NCI-H1105 treated with DMSO at 0.1 percent for 48 hours (cell line): Measurements from ENCODE around the gene PDE1C.
"Not testable (repeated sequence)": the region's sequence is repeated elsewhere in the genome, so short reads cannot be mapped to it uniquely, and the experiment has no call there.

ENCODE experiments used
- DNase-seq: peaks from one replicate; lab custom pipeline; 2025; lab: John Stamatoyannopoulos, UW

The PDE1C gene

DNA sequence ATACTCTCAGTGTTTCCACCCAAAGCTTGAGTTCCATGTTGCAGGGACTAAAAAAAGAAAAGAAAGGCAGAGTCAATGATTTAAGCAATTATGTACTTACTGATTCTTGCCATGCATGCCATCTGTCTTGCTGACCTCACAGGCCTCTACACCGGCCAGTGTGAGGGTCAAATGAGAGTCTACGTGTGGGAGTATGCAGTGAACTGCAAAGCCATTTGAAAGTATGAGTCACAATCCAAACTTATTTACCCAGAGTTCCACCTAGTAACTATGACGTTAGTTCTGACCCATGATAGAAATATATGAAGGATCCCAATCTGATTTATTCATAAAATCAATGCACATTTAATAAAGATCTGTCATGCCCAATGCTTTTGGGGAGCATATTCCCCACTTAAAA, 26.5 kb downstream of the PDE1C start:
- DNase-seq: no peak

DNA sequence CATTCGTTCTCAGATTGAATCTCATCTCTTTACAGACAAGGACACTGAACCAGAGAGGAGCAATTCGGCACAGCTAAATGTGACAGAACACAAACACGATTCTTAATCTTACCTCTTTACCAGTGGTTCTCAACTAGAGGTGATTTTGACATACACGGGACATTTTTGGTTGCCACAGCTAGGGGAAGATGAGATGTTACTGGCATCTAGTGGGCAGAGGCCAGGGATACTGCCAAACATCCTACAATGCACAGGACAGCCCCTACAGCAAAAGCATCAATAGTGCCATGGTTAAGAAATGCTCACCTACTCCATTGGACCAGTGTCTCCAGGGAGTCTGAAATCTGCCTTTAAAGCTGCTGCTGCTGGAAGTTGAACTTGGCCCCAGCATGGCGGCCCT, 27.3 kb downstream of the PDE1C start:
- DNase-seq: no peak

DNA sequence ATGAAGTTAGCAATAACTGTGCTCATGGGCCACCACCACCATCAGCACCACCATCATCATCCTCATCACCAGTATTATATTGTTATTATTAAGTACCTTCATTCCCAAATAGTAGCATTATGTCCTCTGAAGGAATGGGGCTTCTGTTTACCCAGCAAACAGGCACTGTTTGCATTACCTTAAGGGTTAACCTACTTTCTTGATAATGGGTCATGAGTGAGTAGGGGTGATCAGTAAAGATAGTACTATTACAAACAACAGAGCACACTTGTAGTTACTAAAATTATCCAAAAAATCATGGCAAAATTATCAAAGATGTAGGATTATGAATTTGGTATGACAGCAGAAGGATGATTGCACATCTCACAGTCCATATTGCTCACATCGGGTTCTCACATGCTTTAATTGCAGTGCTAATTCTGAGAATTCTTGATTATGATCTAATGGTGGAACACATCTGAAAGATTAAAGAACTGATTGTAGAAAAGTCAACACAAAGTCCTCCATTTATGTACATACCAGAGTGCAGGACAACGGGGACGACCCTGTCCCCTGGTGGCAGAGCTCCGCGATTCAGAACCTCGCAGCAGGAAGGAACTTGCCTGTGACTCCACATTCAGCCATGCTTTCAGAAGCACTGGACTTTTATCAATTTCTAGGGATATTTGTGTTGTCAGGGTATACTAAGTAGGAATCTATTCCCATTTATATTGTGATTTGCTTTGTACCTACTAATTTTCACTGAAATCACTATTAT, 31.0 kb downstream of the PDE1C start:
- DNase-seq: no peak

- no peak for DNase-seq
Measured at GRCh38 chr7:32037650-32038198, 32.5 kb downstream of the PDE1C start.

DNA sequence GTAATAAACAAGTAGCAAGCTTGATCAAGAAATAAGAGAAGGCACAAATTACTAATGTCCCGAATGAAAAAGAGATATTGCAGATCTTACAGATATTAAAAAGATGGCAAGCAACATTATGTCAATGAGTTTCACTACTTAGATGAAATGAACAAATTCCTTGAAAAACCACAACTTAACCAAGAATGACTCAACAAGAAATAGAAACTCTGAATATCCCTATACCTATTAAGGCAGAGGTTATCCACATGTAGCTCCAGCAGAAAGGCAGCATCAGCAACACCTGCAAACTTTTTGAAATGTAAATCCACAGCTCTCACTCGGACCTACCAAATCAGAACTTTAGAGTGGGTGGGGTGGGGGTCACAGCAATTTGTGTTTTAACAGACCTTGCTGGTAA, 33.6 kb downstream of the PDE1C start:
- DNase-seq: no peak

- peak; percentile 43 for DNase-seq
Measured at GRCh38 chr7:32034052-32034451, 36.2 kb downstream of the PDE1C start.

DNA sequence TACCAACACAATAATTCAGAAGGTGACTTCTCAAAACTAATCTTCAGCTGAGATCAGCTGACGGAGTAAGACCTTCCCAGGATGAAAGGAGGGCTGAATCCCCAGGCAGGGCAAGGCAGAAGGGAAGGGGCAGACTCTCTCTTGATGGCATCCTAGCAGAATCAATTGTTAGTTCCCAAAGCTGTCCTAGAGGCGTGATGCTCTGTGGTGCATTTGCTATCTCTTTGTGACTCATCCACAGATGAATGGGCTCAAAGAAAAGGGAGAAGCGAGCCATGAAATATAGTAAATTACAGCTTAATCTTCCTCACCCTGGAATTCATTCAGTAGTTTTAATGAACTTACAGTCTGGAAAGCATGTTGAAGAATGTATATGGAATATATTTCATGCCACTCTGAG, 37.2 kb downstream of the PDE1C start:
- no peak for DNase-seq

- no peak for DNase-seq
Measured at GRCh38 chr7:32032211-32032610, 38.0 kb downstream of the PDE1C start.

DNA sequence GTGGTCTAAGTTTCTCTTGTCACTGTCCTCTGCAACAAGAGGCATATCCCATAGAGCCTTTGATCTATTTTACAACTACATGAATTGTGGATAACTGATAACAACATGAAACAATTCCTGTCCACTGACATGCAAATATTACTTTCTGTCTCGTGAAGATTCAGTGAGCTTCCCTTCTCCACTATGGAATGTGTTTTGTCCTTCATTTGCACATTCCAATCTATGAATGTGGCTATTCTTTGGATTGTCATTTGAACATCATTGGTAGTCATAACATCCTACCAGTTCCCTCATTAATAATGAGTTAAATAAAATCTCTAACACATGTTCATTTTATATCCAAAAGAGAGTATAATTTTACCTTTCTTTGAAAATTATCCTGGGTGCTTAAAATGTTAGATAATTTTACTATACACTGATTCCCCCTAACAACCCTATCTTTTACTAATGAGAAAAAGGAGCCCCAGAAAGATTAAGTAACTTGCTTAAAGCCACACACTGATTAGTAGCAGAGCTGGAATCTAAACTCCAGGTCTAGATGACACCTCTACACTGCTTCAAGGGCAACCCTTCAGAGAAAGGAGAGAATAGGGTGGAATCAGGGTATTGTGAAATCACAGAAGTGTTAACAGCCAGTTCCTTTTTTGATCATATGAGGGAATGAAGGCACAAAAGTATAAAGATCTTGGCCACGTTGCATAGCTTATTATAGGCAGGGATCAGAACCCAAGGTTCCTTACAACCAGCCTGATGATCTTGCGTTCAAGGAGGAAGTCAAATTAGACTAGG, 39.1 kb downstream of the PDE1C start:
- DNase-seq: no peak

- DNase-seq: no peak
Measured at GRCh38 chr7:32026083-32026425, 44.2 kb downstream of the PDE1C start.

DNA sequence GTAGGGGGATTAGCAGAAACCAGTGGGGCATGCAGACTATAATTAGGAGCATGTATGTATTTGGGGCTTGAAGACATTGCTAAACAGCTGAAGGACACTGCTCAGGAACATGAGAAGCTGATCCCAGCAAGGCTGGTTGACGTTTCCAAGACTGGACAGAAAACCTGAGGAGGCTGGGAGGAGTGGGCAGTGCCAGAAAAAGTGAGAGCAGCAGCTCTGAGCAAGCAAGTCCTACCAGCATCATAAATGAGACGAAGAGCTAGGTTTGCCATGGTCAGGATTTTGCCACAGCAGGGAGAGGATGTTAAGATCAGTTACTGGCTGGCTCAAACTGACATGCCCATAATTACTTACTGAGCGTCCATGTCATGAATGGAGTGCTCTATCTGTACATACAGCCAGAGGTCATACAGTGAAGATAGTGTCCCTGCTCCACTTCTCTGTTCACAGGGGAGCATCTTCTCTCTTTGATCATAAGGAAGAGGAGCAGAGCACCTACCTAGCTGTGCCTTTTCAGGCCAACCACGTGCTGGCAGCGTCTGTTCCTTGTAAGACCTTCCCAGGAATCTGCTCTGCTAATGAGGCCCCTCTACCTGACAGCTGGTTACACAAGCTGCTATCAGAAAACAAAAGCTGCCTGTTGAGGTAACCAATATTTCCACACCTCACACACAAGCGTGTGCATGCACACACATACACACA, 44.7 kb downstream of the PDE1C start:
- DNase-seq: no peak

- no peak for DNase-seq
Measured at GRCh38 chr7:32023376-32023775, 46.8 kb downstream of the PDE1C start.

GRCh38 chr7:32022966-32023365, 47.2 kb downstream of the PDE1C start:
- DNase-seq: no peak

DNA sequence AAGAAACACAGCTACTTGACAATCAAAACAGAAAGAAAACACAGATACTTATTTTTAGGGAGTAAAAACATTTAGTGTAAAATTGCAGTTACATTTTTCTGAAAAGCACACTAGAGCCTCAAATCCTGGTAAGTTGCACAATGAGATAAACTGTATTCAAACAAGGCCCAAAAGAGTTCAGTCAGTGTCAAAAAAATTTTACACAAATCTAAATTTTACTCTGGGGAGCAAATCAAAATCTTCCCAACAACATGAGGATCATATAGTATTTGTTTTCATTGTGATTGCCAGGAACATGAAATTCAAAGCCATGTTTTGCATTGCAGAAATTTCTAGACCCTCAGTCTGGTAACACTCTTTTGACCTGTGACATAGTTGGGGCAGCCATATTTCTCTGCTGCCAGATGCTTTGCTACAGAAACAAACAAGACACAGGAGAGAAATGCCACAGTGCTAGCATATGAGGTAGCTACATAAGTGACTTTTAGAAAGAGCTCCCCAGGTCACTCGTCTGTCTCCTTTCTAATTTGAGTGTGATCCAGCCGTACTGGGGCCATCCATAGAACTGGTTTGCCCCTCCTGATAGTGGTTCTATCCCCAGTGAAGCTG, 49.6 kb downstream of the PDE1C start:
- DNase-seq: no peak

GRCh38 chr7:32018845-32019578, 51.2 kb downstream of the PDE1C start:
- DNase-seq: no peak

DNA sequence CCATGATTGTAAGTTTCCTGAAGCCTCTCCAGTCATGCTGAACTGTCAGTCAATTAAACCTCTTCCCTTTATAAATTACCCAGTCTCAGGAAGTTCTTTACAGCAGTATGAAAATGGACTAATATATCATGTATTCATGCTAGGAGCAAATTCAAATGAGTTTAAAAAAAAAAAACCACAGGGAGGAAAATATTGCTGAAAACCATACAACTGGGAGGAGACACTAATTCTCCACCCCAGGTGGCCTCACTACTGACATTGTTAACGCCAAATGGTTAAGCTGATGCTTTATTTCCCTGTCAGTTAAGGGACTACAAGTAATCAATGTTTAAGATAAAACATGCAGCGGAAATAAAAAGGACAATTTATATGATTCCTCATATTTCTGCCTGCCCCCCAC, 55.1 kb downstream of the PDE1C start:
- no peak for DNase-seq

- not testable (repeated sequence) for DNase-seq
Measured at GRCh38 chr7:32013471-32013870, 56.7 kb downstream of the PDE1C start.

DNA sequence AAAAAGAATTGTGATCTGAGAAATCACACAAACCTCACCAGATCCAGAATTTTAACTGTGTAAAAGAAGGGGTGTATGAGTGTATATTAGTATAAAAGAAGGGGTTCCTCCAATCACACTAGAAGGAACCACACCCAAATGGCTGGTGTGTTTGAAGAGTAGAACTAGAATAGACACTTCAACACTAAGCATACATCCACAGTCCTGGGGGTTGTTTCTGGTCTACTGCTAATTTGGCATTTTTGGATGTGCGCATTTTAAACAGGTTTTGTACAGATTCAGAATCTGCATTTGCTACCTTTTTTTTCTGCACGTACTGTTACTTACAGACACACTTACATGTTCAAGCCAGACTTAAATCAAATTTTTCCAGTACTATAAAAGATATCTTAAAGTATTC, 64.6 kb downstream of the PDE1C start:
- DNase-seq: no peak

DNA sequence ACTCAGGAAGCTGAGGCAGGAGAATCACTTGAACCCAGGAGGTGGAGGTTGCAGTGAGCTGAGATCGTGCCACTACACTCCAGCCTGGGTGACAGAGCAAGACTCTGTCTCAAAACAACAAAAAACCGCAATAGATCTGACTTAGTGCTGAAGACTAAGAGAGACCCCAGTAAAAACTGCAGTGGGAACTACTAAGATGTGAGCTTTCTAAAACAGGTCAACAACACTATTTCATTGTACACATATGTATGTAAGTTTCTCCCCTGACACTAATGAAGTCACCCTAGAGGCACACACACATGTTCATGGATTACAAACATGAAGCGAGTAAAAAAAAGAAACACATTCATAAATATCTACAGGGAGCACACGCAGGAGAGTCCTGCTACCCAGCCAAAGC, 68.3 kb downstream of the PDE1C start:
- DNase-seq: no peak

- DNase-seq: no peak
Measured at GRCh38 chr7:31997423-31997822, 72.8 kb downstream of the PDE1C start.

DNA sequence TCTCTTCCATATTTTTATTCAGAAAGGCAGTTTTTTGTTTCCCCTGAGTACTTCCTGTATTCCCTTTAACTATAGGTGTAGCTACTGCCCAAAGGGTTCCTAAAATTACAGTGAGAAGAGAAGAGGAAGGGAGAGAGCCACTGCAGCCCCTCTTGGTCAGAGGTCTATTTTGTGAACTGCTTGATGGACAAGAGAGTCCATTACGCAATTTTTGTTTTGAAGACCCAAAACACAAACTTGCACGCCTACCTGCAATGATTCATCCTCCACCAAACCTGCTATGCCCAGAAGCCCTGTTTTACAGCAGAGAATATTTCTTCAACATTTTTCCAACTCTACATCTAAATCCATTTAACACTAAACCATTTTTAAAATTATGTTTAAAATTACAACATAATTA, 75.1 kb downstream of the PDE1C start:
- no peak for DNase-seq

DNA sequence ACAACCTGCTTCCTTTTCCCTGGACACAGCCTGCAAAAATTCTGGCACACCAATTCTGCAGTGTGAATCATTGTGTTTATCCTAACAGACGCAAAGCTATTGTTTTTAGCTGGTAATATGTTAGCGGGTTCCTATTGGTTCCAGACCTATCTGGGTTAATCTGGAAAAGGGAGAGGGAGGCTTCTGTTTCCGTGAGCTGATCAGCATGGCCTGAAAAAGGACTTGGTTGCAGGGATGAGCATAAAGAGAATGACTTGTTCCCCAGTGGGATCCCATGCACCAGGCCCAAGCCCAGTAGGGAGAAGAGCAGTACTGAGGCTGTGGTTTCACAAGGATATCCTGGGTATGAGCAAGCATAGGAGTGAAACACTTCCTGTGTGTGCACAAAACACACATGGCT, 78.4 kb downstream of the PDE1C start:
- DNase-seq: no peak
